Measurements from ENCODE around the gene ZNF595. TPM values are rescaled to one million over a fixed set of nuclear protein-coding genes. Genes with fewer than 3 reads are reported as not detected.
"Not testable (repeated sequence)": the region's sequence is repeated elsewhere in the genome, so short reads cannot be mapped to it uniquely, and the experiment has no call there.

Gene ZNF595
- total RNA-seq, 1 donor from 2014 or later: 4.2 TPM

DNA sequence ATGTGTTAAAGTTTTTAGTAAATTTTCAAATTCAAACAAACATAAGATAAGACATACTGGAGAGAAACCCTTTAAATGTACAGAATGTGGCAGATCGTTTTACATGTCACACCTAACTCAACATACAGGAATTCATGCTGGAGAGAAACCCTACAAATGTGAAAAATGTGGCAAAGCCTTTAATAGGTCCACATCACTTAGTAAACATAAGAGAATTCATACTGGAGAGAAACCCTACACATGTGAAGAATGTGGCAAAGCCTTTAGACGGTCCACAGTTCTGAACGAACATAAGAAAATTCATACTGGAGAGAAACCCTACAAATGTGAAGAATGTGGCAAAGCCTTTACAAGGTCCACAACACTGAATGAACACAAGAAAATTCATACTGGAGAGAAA, 32.8 kb downstream of the ZNF595 start:
- DNase-seq (ENCODE audit: low read depth in 2 of 2): no peak

DNA sequence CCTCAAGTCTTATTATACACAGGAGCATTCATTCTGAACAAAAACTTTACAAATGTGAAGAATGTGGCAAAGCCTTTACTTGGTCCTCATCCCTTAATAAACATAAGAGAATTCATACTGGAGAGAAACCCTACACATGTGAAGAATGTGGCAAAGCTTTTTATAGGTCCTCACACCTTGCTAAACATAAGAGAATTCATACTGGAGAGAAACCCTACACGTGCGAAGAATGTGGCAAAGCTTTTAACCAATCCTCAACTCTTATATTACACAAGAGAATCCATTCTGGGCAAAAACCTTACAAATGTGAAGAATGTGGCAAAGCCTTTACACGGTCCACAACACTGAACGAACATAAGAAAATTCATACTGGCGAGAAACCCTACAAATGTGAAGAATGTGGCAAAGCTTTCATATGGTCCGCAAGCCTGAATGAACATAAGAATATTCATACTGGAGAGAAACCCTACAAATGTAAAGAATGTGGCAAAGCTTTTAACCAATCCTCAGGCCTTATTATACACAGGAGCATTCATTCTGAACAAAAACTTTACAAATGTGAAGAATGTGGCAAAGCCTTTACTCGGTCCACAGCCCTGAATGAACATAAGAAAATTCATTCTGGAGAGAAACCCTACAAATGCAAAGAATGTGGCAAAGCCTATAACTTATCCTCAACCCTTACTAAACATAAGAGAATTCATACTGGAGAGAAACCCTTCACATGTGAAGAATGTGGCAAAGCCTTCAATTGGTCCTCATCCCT, 33.6 kb downstream of the ZNF595 start:
- not testable (repeated sequence) for DNase-seq (ENCODE audit: low read depth in 2 of 2)

- DNase-seq (ENCODE audit: low read depth in 2 of 2): no peak
These were observed 45.3 kb downstream of the ZNF595 start for GRCh38 chr4:98386-98785.

DNA sequence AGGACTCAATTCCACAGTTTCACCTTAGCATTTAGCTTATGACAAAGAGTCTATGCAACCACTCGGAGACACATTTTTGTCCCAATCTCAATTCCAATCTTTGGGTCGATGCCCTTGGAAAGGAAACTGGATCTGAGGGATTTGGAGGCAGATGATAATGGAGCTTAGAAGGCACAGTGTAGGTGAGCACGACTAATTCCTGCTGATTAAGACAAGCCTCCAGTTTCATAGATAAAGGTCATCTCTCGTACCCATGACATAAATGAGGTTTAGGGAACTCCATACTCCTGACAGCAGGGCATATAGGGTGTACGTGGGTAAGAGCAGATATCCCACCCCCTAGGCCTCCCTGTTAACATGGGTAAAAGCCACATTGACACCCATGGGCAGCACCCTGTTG, 46.7 kb downstream of the ZNF595 start:
- no peak for DNase-seq (ENCODE audit: low read depth in 2 of 2)

GRCh38 chr4:107083-107443, 53.9 kb downstream of the ZNF595 start:
- DNase-seq (ENCODE audit: low read depth in 2 of 2): no peak

- DNase-seq (ENCODE audit: low read depth in 2 of 2): no peak
These were observed 54.6 kb downstream of the ZNF595 start for GRCh38 chr4:107444-108429.

GRCh38 chr4:112771-113170, 59.6 kb downstream of the ZNF595 start:
- DNase-seq (ENCODE audit: low read depth in 2 of 2): no peak

GRCh38 chr4:113732-114131, 60.6 kb downstream of the ZNF595 start:
- no peak for DNase-seq (ENCODE audit: low read depth in 2 of 2)

DNA sequence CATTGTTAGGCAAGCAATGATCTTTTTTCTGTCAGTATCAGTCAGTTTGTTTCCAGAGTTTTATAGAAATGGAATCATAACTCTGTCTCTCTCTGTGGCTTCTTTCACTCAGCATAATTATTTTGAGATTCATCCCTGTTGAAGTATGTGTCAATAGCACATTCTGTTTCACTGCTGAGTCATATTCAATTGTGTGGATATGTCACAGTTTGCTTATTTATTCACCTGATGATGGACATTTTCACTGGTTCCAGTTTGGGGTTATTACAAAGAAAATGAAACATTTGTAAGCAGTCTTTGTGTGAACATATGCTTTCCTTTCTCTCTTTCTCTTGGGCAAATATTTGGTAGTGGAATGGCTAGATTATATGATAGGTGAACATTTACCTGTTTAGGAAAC, 61.0 kb downstream of the ZNF595 start:
- no peak for DNase-seq (ENCODE audit: low read depth in 2 of 2)

DNA sequence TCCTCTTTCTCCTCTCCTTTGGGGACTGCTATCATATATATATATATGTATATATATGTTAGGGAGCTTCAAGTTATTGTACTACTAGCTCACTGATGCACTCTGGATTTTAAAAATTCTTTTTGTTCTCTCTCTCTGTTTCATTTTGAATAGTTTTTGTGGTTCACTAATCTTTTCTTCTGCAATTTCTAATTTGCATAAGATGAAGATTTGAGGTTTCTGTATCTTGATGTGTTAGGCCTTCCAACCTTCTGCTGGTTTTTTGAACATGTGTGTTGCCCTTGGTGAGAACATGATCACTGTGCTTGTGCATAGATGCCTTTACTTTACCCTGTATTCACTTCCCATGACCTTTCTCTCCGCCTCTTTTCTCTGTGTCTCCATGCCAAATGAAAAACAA, 63.4 kb downstream of the ZNF595 start:
- DNase-seq (ENCODE audit: low read depth in 2 of 2): no peak

DNA sequence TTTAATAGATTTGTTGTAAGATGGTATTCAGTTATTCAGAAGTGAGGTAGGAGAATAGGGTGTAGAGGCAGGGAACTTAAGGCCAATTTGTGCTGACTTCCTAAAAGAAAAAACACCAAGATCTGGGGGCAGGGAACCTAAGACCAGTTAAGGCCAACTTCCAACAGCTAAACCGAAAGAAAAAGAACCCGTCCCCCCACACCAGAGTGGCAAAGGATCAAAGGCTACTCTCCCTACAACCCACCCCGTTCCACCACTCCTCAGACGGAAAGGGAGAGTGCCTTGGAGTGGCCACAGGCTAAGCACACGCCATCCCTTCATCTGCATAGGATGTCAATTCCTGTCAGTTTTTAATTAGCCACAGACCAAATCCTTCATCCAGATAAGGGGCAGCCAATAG, 67.5 kb downstream of the ZNF595 start:
- no peak for DNase-seq (ENCODE audit: low read depth in 2 of 2)

- DNase-seq (ENCODE audit: low read depth in 2 of 2): peak in 1 of 2 donors; percentile 19
These were observed 68.4 kb downstream of the ZNF595 start for GRCh38 chr4:121408-122084.

DNA sequence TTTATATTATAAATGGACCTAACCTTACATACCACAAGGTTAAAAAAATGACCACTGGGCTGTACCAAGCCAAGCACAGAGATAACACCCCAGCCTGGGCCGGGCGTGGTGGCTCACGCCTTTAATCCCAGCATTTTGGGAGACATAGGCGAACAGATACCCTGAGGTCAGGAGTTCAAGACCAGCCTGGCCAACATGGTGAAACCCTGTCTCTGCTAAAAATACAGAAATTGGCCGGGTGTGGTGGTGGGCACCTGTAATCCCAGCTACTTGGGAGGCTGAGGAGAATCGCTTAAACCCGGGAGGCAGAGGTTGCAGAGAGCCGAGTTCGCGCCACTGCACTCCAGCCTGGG, 70.8 kb downstream of the ZNF595 start:
- DNase-seq (ENCODE audit: low read depth in 2 of 2): not testable (repeated sequence)

DNA sequence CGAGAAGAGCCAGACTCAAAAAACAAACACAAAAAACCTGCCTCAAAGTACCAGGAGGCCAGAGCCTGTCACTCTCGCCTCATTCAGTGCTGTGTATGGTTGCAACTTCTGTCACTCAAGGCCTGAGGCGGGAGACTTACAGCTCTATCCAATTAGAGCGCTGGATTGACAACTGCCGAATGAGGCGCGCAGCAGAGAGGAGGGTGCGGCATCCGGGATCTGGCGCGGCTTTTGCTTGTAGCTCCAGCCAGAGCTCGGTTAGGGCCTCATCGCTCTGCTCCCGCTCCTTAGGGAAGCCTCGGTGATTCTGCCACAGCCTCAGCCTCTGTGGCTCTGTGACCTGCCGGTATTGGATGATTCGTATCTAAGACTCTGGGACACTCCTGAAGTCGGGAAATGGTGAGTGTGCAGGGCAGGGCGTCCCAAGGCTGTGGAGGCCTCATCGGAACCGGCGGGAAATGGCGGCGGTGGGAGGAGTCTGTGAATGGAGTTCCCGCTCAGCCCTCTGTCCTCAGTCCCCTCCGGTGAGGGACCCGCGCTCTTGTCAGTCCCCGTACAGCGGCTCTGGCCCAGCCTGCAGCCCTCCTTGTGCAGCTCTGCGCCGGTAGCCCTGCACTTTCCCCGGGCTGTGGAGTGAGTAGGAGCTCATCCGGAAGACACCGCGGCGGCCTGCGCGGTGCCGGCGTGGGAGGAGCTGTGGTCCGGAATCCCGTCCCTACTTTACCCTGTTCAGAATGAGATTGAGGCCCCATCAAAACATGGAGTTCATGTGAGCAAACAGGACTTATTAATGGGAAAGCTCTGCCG, 71.4 kb downstream of the ZNF595 start, which contains the start of gene ZNF718:
Gene ZNF718, plus strand, starts transcription at position 227 of the 807 bp plus-strand sequence. Its CDS starts 170 bp downstream, at position 397.
- DNase-seq (ENCODE audit: low read depth in 2 of 2): peak; percentile 98

DNA sequence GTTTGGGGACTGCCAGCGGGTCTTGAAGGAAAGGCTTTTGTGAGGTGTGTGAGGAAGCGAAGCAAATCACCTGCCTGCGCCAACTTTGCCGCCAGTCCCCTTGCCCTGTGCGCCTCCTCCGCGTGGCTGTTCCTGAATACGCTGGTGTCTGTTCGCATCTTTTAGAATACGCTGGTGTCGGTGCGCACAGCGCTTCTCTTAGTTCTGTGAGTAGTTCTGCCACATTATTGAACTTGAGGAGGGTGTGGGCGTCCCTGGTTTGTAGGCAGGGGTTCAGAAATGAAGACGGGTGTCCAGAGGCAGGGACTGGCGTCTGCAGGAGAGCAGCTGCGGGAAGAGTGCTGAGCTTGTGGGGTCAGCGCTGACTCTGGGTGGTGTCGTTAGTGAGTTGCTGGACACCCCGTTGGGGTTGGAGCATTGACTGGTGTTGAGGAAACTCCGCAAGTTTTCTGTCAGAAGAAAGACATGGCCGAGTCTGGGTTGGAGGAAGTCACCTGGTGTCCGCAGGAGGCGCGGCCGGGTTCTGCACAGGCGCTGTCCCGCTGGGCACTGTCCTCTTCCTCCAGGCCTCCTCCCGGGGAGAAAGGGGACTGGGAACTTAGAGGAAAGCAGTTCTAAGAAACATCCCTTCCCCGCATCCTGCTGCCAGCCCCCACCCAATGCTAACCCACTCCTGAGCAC, 72.1 kb downstream of the ZNF595 start:
- peak in 1 of 2 donors; percentile 48 for DNase-seq (ENCODE audit: low read depth in 2 of 2)

GRCh38 chr4:125833-126232, 72.7 kb downstream of the ZNF595 start:
- DNase-seq (ENCODE audit: low read depth in 2 of 2): no peak

DNA sequence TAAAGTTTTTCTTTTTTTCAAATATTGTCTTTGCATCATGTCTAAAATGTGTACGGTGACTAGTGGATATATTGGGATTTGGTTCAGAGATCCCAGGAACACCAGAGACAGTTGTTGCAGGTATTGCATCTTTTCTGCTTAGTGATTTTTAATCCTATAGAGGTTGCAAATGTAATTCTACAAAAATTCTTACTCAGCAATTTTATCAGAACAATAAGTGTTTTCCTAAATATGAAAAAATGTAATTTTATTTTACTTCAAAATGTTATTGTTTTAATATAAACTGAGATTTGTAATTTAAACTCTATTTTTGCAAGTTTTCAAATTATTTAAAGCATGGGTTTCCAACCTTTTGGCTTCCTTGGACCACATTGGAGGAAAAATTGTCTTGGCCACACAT, 79.4 kb downstream of the ZNF595 start:
- no peak for DNase-seq (ENCODE audit: low read depth in 2 of 2)
